ENCODE data around the gene CHD2.

Gene CHD2

GRCh38 chr15:92971081-92971480, 71.0 kb downstream of the CHD2 start:
- H3K4me1 ChIP-seq: no peaks in the 10 kb centered on the region
- no peaks in the 10 kb centered on the region for H3K27me3 ChIP-seq
- peaks cover 92% of the 10 kb centered on the region for H3K36me3 ChIP-seq
- no peaks in the 10 kb centered on the region for H3K9me3 ChIP-seq
- no peak for TF ChIP-seq CTCF (IDR thresholded peaks at IDR 0.05; ENCODE audit: low read depth, low read length)
- DNase-seq: no peak
- H3K4me3 ChIP-seq (ENCODE audit: low read depth, low read length): no peak overlapping the region

GRCh38 chr15:92971713-92972112, 71.6 kb downstream of the CHD2 start:
- no peaks in the 10 kb centered on the region for H3K9me3 ChIP-seq
- no peaks in the 10 kb centered on the region for H3K4me1 ChIP-seq
- no peak for TF ChIP-seq CTCF (IDR thresholded peaks at IDR 0.05; ENCODE audit: low read depth, low read length)
- peaks cover 90% of the 10 kb centered on the region for H3K36me3 ChIP-seq
- no peaks in the 10 kb centered on the region for H3K27me3 ChIP-seq
- H3K4me3 ChIP-seq (ENCODE audit: low read depth, low read length): no peak overlapping the region
- DNase-seq: no peak

GRCh38 chr15:92974183-92974915, 74.2 kb downstream of the CHD2 start:
- Histone ChIP-seq H3K4me3 (ENCODE audit: low read depth, low read length) (no peak overlapping the region), H3K36me3 (peaks cover 89% of the 10 kb centered on the region), H3K4me1 (no peaks in the 10 kb centered on the region), H3K27me3 (no peaks in the 10 kb centered on the region), H3K9me3 (no peaks in the 10 kb centered on the region)
- TF ChIP-seq CTCF (IDR thresholded peaks at IDR 0.05; ENCODE audit: low read depth, low read length): no peak
- no peak for DNase-seq

GRCh38 chr15:92979011-92979701, 79.0 kb downstream of the CHD2 start:
- Histone ChIP-seq H3K4me1 (no peaks in the 10 kb centered on the region), H3K27me3 (no peaks in the 10 kb centered on the region), H3K9me3 (no peaks in the 10 kb centered on the region), H3K36me3 (peaks cover 94% of the 10 kb centered on the region), H3K4me3 (ENCODE audit: low read depth, low read length) (no peak overlapping the region)
- no peak for TF ChIP-seq CTCF (IDR thresholded peaks at IDR 0.05; ENCODE audit: low read depth, low read length)
- no peak for DNase-seq

- no peak overlapping the region for H3K4me3 ChIP-seq (ENCODE audit: low read depth, low read length)
- no peaks in the 10 kb centered on the region for H3K4me1 ChIP-seq
- H3K9me3 ChIP-seq: no peaks in the 10 kb centered on the region
- peaks cover 92% of the 10 kb centered on the region for H3K36me3 ChIP-seq
- H3K27me3 ChIP-seq: no peaks in the 10 kb centered on the region
- no peak for DNase-seq
- TF ChIP-seq CTCF (IDR thresholded peaks at IDR 0.05; ENCODE audit: low read depth, low read length): no peak
Observed at GRCh38 chr15:92981333-92981732, 81.2 kb downstream of the CHD2 start.

- H3K27me3 ChIP-seq: no peaks in the 10 kb centered on the region
- TF ChIP-seq CTCF (IDR thresholded peaks at IDR 0.05; ENCODE audit: low read depth, low read length): no peak
Observed at GRCh38 chr15:92984161-92984560, 84.0 kb downstream of the CHD2 start.

More at GRCh38 chr15:92984161-92984560, 84.0 kb downstream of the CHD2 start:
- Histone ChIP-seq H3K9me3 (no peaks in the 10 kb centered on the region), H3K36me3 (peaks cover 84% of the 10 kb centered on the region), H3K4me1 (no peaks in the 10 kb centered on the region), H3K4me3 (ENCODE audit: low read depth, low read length) (no peak overlapping the region)
- DNase-seq: no peak

All from BE2C (cell line).